ENCODE data around the gene DDX52.
A peak's percentile ranks its signal among the peaks of the same experiment; 100 is the strongest.

DDX52 gene

GRCh38 chr17:37574427-37574826 is 68.8 kb downstream of the DDX52 start:
- DNase-seq = no peak

- DNase-seq = no peak
Measured at GRCh38 chr17:37571674-37572073, 71.6 kb downstream of the DDX52 start.

- DNase-seq = peak in 2 of 6 experiments; percentile 2 to 3
Measured at GRCh38 chr17:37570527-37571093, 72.6 kb downstream of the DDX52 start.

GRCh38 chr17:37568350-37569053 is 74.7 kb downstream of the DDX52 start:
- DNase-seq = no peak

- no peak for DNase-seq
Measured at GRCh38 chr17:37567538-37567937, 75.7 kb downstream of the DDX52 start.

GRCh38 chr17:37567137-37567536 is 76.1 kb downstream of the DDX52 start:
- no peak for DNase-seq

- no peak for DNase-seq
Measured at GRCh38 chr17:37564252-37564651, 79.0 kb downstream of the DDX52 start.

GRCh38 chr17:37562016-37562745 is 81.1 kb downstream of the DDX52 start:
- no peak for DNase-seq

All from stimulated activated naive CD4-positive, alpha-beta T cell (primary cell).